ENCODE measurements around the gene ADRM1.

Gene ADRM1

GRCh38 chr20:62322492-62323041 lies 19.8 kb downstream of the ADRM1 start:
- CTCF ChIA-PET, result no interaction called here
- no peak for DNase-seq (ENCODE audit: extremely low spot score)
- POLR2A ChIA-PET, result no interaction called here
- TF ChIP-seq BHLHE40 (IDR thresholded peaks at IDR 0.05; ENCODE audit: borderline replicate concordance) (no peak), NFRKB (IDR thresholded peaks at IDR 0.05) (no peak), ZNF384 (IDR thresholded peaks at IDR 0.05) (no peak), SP1 (IDR thresholded peaks at IDR 0.05) (no peak), CTBP1 (IDR thresholded peaks at IDR 0.05; ENCODE audit: borderline replicate concordance) (no peak), ARNT (IDR thresholded peaks at IDR 0.05) (no peak), FOXK2 (IDR thresholded peaks at IDR 0.05) (no peak)

DNA sequence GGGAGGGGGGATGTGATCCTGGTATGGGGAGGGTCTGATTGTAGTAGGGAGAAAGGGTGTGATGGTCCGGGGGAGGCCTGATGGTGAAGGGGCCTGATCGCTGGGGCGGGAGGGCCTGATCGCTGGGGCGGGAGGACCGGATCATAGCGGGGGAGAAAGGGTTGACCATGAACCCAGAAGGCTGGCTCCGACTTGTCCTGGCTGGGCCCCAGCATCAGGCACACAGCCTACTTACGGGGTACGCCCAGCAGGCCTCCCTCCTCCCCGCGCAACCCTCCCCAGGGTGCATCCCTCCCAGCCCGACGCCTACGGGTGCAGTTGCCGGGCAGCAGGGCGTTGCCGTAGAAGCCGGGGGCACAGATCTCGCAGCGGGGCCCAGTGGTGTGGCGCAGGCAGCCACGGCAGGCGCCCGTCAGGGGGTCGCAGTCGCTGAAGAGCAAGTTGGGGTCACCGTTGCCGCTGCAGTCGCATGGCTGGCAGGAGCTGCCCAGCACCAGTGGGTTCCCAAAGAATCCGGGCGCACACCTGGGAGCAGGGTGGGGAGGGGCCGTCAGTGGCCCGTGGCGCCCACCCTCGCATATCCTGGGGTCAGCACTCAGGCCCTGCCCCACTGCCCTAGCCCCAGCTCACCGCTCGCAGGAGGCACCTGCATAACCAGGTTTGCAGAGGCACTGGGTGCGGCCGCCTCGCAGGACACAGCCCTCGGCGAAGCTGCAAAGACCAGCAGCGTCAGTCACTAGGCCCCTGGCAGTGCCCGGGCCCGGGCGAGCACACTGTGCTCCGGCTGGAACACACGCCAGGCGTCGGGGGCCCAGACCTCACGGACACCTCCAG lies 20.6 kb downstream of the ADRM1 start:
- ChIA-PET CTCF (no interaction called here), POLR2A (no interaction called here)

GRCh38 chr20:62323980-62324906 lies 21.4 kb downstream of the ADRM1 start:
- no peak for DNase-seq (ENCODE audit: extremely low spot score)
- TF ChIP-seq HDGF (IDR thresholded peaks at IDR 0.05; ENCODE audit: borderline replicate concordance), result no peak
- TF ChIP-seq L3MBTL2 (conservative IDR thresholded peaks at IDR 0.05), result no peak
- no peak for TF ChIP-seq SUZ12 (IDR thresholded peaks at IDR 0.05)
- no peak for TF ChIP-seq FOXA1 (IDR thresholded peaks at IDR 0.05)
- TF ChIP-seq LEF1 (IDR thresholded peaks at IDR 0.05; ENCODE audit: borderline replicate concordance), result no peak
- TF ChIP-seq SP1 (IDR thresholded peaks at IDR 0.05), result no peak
- ChIA-PET POLR2A (no interaction called here), CTCF (no interaction called here)

More for the DNA sequence above, 20.6 kb downstream of the ADRM1 start:
- no peak for DNase-seq (ENCODE audit: extremely low spot score)
- TF ChIP-seq SP1 (IDR thresholded peaks at IDR 0.05) (no peak), NFRKB (IDR thresholded peaks at IDR 0.05) (no peak), SUZ12 (IDR thresholded peaks at IDR 0.05) (no peak)

DNA sequence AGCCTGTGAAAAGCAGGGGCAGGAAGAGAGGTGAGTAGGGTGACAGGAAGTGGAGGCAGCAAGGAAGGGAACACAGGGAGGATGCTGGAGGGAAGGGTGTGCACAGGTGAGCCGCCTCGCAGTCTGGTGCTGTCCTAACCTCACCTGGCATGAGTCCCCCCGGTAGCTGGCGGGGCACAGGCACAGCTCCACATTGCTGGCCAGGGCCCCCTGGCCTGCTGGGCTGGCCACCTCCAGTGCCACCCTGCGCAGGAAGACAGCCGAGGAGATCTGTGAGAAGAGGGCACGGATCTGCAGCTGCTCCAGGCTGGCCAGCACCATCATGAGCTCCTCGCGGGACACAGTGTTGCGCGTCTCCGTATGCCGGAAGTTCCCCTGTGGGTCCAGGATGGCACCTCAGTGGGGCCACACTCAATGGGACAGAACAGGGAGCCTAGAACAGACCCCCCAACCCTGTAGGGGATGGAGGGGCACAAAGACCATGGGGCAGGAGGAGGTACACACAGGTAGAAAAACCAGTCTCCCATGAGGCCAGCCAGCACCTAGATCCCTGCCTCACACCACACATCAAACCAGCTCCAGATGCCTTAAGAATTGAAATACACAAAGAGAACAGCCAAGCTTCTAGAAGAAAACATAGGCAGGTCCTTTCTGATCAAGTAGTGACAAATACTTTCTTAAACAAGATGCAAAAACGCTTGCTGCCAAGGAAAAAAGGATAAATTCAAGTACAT lies 22.5 kb downstream of the ADRM1 start:
- no peak for DNase-seq (ENCODE audit: extremely low spot score)
- TF ChIP-seq, protein P1, sequence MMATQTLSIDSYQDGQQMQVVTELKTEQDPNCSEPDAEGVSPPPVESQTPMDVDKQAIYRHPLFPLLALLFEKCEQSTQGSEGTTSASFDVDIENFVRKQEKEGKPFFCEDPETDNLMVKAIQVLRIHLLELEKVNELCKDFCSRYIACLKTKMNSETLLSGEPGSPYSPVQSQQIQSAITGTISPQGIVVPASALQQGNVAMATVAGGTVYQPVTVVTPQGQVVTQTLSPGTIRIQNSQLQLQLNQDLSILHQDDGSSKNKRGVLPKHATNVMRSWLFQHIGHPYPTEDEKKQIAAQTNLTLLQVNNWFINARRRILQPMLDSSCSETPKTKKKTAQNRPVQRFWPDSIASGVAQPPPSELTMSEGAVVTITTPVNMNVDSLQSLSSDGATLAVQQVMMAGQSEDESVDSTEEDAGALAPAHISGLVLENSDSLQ (IDR thresholded peaks at IDR 0.05), result no peak
- POLR2A ChIA-PET, result no interaction called here
- CTCF ChIA-PET, result no interaction called here

GRCh38 chr20:62326559-62326958 lies 23.8 kb downstream of the ADRM1 start:
- CTCF ChIA-PET, result no interaction called here
- no peak for DNase-seq (ENCODE audit: extremely low spot score)
- POLR2A ChIA-PET, result no interaction called here
- TF ChIP-seq SUZ12 (IDR thresholded peaks at IDR 0.05) (no peak), L3MBTL2 (conservative IDR thresholded peaks at IDR 0.05) (no peak), ZNF384 (IDR thresholded peaks at IDR 0.05) (no peak), BHLHE40 (IDR thresholded peaks at IDR 0.05; ENCODE audit: borderline replicate concordance) (no peak), SP1 (IDR thresholded peaks at IDR 0.05) (no peak), HDGF (IDR thresholded peaks at IDR 0.05; ENCODE audit: borderline replicate concordance) (no peak), ELF4 (IDR thresholded peaks at IDR 0.05) (no peak), CTBP1 (IDR thresholded peaks at IDR 0.05; ENCODE audit: borderline replicate concordance) (no peak), TARDBP (IDR thresholded peaks at IDR 0.05) (no peak)

GRCh38 chr20:62326959-62327725 lies 24.3 kb downstream of the ADRM1 start:
- ChIA-PET POLR2A (no interaction called here), CTCF (no interaction called here)
- TF ChIP-seq HDGF (IDR thresholded peaks at IDR 0.05; ENCODE audit: borderline replicate concordance) (no peak), NFRKB (IDR thresholded peaks at IDR 0.05) (no peak), SP1 (IDR thresholded peaks at IDR 0.05) (no peak), L3MBTL2 (conservative IDR thresholded peaks at IDR 0.05) (no peak), ELF4 (IDR thresholded peaks at IDR 0.05) (no peak), LEF1 (IDR thresholded peaks at IDR 0.05; ENCODE audit: borderline replicate concordance) (no peak), FOXA1 (IDR thresholded peaks at IDR 0.05) (no peak), TARDBP (IDR thresholded peaks at IDR 0.05) (no peak), SUZ12 (IDR thresholded peaks at IDR 0.05) (no peak)
- TF ChIP-seq, protein P1 (IDR thresholded peaks at IDR 0.05), result no peak
- no peak for DNase-seq (ENCODE audit: extremely low spot score)

Data from HEK293T (cell line).